Activated CD4-positive, alpha-beta T cell treated with anti-CD3 and anti-CD28 coated beads, Interleukin-2, amount 10 ng/mL, durations not matched to agents 7 days and 5 days (primary cell): Measurements from ENCODE around the gene FBXW11. TPM values are rescaled to one million over a fixed set of nuclear protein-coding genes. Genes with fewer than 3 reads are reported as not detected.
"Not testable (repeated sequence)": the region's sequence is repeated elsewhere in the genome, so short reads cannot be mapped to it uniquely, and the experiment has no call there.

Experiments used
- CTCF ChIA-PET: fragments of 350-600 bp; sonication (Branson Sonifier 250); formaldehyde crosslinking; loops from one replicate; lab custom pipeline; 2021; ENCODE audit warnings: antibody characterized with exemption; lab: Charles Lee
- POLR2A ChIA-PET: fragments of 350-600 bp; sonication (Branson Sonifier 250); formaldehyde crosslinking; loops from one replicate; lab custom pipeline; 2021; ENCODE audit warnings: antibody characterized with exemption; lab: Charles Lee
- DNase-seq: peaks from one replicate; pipeline ENCODE4 v3.0.0-alpha.2; 2020
- H3K27ac Mint-ChIP-seq: one replicate; pipeline ENCODE4 v1.8.0; 2021; ENCODE audit warnings: mild to moderate bottlenecking, moderate library complexity, mixed read lengths
- H3K27me3 Mint-ChIP-seq: one replicate; pipeline ENCODE4 v1.8.0; 2021; ENCODE audit warnings: mixed read lengths
- H3K36me3 Mint-ChIP-seq: one replicate; pipeline ENCODE4 v1.8.0; 2021; ENCODE audit warnings: low read depth, mixed read lengths
- H3K4me1 Mint-ChIP-seq: one replicate; pipeline ENCODE4 v1.8.0; 2021; ENCODE audit warnings: mixed read lengths
- H3K4me3 Mint-ChIP-seq: one replicate; pipeline ENCODE4 v1.8.0; 2021; ENCODE audit warnings: mild to moderate bottlenecking, moderate library complexity, mixed read lengths
- H3K9me3 Mint-ChIP-seq: one replicate; pipeline ENCODE4 v1.8.0; 2021; ENCODE audit warnings: mixed read lengths
- total RNA-seq, 2 experiments: library from RNA; stranded (reverse); gene quantifications; one replicate each; pipeline ENCODE4 v1.2.3, GENCODE V29; 2021

Gene FBXW11
- total RNA-seq, 2 experiments from 2014 or later: 27.3 to 27.5 TPM

DNA sequence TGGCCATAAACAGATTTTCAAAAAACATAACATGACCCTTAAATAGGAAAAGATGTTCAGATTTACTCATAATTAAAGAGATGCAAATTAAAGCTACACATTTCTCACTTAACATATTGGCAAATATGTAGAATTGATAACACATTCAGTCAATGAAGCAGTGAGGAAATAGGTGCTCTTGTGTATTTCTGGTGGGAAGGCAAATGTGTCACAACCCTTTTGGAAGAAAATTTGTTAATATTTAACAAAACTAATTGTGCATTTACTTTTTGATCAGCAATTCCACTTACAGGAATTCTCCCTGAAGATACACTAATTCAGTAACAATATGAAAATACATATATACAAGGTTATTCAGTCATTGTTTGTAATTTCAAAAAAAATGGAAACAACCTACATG is 68.1 kb downstream of the FBXW11 start:
- Mint-ChIP-seq H3K4me3 (no peak overlapping the region), H3K9me3 (peaks cover 5% of the 10 kb centered on the region), H3K36me3 (peaks cover 7% of the 10 kb centered on the region), H3K4me1 (peaks cover 13% of the 10 kb centered on the region), H3K27me3 (no peaks in the 10 kb centered on the region), H3K27ac (no peak overlapping the region)
- no peak for DNase-seq
- CTCF ChIA-PET: interaction anchor here (0.9 kb wide), 1 partner anchor 9 kb away, joined by 3 read pairs; no protein-coding TSS in a partner anchor
- POLR2A ChIA-PET: no interaction called here

DNA sequence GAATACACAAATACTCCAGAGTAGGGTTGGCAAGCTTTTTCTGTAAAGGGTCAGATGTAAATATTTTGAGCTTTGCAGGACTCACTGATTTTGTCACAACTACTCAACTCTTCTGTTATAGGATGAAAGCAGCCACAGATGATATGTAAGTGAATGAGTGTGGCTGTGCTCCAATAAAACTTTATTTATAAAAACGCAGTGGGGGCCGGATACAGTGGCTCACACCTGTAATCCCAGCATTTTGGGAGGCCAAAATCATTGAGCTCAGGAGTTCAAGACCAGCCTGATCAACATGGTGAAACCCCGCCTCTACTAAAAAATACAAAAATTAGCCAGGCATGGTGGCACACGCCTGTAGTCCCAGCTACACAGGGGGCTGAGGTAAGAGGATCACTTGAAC is 69.1 kb downstream of the FBXW11 start:
- Mint-ChIP-seq H3K27me3 (no peaks in the 10 kb centered on the region), H3K27ac (no peak overlapping the region), H3K4me1 (peaks cover 7% of the 10 kb centered on the region), H3K9me3 (peaks cover 5% of the 10 kb centered on the region), H3K36me3 (peaks cover 10% of the 10 kb centered on the region), H3K4me3 (no peak overlapping the region)
- ChIA-PET POLR2A (no interaction called here), CTCF (interaction anchor here (0.5 to 1.1 kb wide), 4 partner anchors 8 to 363 kb away, joined by 3 read pairs; no protein-coding TSS in a partner anchor)
- DNase-seq: no peak

DNA sequence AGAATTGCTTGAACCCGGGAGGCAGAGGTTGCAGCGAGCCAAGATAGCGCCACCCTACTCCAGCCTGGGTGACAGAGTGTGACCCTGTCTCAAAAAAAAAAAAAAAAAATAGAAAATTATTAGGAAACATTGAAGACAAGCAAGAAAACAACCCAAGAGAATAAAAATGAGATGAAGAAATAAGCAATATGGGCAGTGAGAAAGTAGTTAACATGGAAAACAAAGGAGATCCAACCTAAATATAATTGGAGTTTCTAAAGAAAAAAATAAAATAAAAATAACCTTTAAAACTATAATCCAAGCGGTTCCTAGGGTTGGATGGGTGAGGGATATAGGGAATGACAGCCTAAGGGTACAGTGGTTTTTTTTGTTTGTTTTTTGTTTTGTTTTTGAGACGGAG is 71.9 kb downstream of the FBXW11 start:
- ChIA-PET POLR2A (no interaction called here), CTCF (no interaction called here)
- Mint-ChIP-seq H3K4me3 (no peak overlapping the region), H3K4me1 (peaks cover 22% of the 10 kb centered on the region), H3K36me3 (peaks cover 16% of the 10 kb centered on the region), H3K27me3 (no peaks in the 10 kb centered on the region), H3K27ac (no peak overlapping the region), H3K9me3 (peaks cover 5% of the 10 kb centered on the region)
- no peak for DNase-seq

DNA sequence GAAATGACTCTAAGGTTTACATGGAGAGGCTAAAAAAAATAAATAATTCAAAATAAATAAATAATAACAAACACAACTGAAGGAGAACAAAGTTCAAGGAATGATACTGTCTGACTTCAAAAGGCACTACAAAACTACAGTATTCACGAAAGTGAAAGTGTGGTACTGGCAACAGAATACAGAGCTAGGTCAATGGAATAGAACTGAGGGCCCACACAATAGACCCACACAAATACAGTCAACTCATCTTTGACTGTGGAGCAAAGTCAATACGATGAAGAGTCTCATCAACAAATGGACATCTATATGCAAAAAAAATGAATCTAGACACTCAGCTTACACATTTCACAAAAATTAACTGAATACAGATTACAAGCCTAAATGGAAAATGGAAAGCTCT is 75.3 kb downstream of the FBXW11 start:
- DNase-seq: no peak
- Mint-ChIP-seq H3K27ac (no peak overlapping the region), H3K27me3 (no peaks in the 10 kb centered on the region), H3K9me3 (peaks cover 7% of the 10 kb centered on the region), H3K4me3 (no peak overlapping the region), H3K4me1 (peaks cover 26% of the 10 kb centered on the region), H3K36me3 (peaks cover 19% of the 10 kb centered on the region)
- ChIA-PET CTCF (interaction anchor here (1.1 kb wide), 1 partner anchor 257 kb away, joined by 4 read pairs; the partner anchor contains the start of gene STK10), POLR2A (no interaction called here)

DNA sequence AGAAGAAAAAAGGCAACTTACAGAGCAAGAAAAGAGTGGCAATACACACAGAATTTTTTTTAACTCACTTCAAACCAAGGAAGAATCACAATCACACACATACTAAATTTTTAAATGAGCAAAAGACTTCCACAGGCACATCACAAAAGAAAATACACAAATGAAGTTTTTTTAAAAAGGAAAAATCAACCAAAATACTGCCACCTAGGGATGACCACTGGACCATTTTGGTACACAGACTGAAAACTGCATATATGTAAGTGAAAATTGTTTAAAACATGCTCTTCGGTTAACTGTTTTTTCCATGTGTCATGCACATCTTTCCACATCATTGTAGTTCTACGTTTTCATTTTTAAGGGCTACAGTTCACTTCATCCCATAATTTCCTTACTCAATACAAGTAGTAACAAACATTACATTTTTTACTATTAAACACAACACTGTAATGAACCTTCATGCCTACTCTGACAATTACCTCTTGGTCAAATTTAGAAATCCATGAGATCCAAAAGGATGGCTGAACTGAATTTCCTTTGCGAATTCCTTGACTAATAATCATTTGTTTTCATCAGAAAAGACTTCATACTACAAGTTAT is 79.0 kb downstream of the FBXW11 start:
- Mint-ChIP-seq H3K9me3 (peaks cover 2% of the 10 kb centered on the region), H3K36me3 (peaks cover 12% of the 10 kb centered on the region), H3K27ac (no peak overlapping the region), H3K4me1 (peaks cover 26% of the 10 kb centered on the region), H3K27me3 (no peaks in the 10 kb centered on the region), H3K4me3 (no peak overlapping the region)
- ChIA-PET POLR2A (no interaction called here), CTCF (no interaction called here)
- DNase-seq: no peak

DNA sequence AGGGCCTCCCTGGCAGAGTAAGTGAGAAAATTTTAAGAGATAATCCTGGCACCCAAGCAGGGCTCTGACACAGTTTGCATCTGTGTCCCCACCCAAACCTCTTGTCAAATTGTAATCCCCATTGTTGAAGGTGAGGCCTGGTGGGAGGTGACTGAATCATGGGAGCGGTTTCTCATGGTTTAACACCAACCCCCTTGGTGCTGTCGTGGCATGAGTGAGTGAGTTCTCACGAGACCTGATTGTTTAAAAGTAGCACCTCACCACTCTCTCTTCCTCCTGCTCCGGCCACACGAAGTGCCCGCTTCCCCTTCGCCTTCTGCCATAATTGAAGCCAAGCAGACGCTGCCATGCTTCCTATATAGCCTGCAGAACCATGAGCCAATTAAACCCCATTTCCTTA is 80.1 kb downstream of the FBXW11 start:
- Mint-ChIP-seq H3K4me3 (no peak overlapping the region), H3K9me3 (peaks cover 2% of the 10 kb centered on the region), H3K27me3 (no peaks in the 10 kb centered on the region), H3K4me1 (peaks cover 18% of the 10 kb centered on the region), H3K36me3 (peaks cover 7% of the 10 kb centered on the region), H3K27ac (no peak overlapping the region)
- no peak for DNase-seq
- CTCF ChIA-PET: no interaction called here
- POLR2A ChIA-PET: no interaction called here

DNA sequence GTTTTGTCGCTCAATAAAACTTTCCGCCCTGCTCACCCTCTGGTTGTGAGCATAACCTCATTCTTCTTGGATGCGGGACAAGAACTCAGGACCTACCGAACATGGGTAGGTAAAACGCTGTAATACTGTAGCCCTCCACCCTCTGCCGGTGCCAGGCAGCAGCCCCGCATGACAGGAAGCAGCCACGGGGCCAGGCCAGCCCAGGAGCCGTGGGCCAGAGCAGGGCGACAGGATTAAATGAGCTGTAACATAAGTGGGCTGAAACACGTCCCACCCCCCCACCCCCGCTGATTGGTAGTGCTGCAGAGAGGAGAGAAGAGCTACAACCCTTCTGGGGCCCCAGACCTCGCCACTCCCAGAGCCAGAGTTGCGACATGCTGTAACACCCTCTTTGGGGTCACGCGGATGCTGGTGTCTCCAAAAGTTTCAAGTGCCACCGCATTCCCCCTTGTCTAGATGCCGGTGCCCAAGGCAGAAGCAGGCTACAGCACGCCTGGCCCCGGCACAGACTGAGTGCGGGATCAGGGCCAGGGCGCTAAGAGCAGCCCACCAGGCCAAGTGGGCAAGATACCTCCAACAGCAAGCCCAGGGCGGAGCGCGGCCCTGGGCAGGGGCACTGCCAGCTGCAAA is 81.8 kb downstream of the FBXW11 start:
- ChIA-PET CTCF (no interaction called here), POLR2A (no interaction called here)
- Mint-ChIP-seq H3K4me1 (peaks cover 4% of the 10 kb centered on the region), H3K27me3 (no peaks in the 10 kb centered on the region), H3K4me3 (no peak overlapping the region), H3K9me3 (peaks cover 2% of the 10 kb centered on the region), H3K27ac (no peak overlapping the region), H3K36me3 (peaks cover 5% of the 10 kb centered on the region)
- no peak for DNase-seq

DNA sequence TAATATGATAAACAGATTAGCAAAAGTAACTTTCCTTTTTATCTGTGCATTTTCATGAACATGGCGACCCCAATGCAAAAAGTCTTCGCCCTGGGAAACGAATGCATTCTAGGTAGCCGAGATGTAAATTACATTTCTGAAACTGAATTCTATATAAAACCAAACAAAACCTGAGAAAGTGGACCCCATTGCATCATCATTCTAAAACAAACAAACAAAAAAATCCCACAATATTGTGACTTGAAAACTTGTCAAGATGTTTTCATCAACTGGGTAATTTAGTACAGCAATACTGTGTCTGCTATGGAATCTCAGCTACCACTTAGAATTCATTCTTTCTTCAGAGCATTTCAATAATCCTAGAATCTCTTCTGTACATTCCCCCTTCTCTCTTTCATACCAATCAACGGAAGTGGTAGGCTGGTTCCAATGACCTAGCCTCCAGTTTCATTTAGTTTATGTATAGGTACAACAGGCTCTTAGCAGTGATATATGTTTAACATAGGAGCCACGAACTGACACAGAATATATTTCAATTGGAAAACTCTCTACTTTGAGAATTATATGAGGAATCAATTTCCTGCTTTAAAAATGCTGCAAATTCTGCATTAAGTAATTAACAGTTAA is 85.6 kb downstream of the FBXW11 start:
- POLR2A ChIA-PET: no interaction called here
- no peak overlapping the region for H3K27ac Mint-ChIP-seq
- CTCF ChIA-PET: interaction anchor here (1.7 kb wide), 1 partner anchor 9 kb away, joined by 10 read pairs; no protein-coding TSS in a partner anchor
- H3K9me3 Mint-ChIP-seq: no peaks in the 10 kb centered on the region
- no peaks in the 10 kb centered on the region for H3K27me3 Mint-ChIP-seq
- H3K4me1 Mint-ChIP-seq: no peaks in the 10 kb centered on the region
- H3K4me3 Mint-ChIP-seq: no peak overlapping the region
- H3K36me3 Mint-ChIP-seq: peaks cover 5% of the 10 kb centered on the region
- no peak for DNase-seq

DNA sequence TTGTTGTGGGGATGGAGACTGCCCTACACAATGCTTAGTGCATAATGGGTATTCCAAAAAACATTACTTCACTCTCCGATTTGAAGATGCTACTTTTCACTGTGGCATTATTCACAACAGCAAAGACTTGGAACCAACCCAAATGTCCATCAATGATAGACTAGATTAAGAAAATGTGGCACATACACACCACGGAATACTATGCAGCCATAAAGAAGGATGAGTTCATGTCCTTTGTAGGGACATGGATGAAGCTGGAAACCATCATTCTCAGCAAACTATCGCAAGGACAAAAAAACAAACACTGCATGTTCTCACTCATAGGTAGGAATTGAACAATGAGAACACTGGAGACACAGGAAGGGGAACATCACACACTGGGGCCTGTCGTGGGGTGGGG is 90.7 kb downstream of the FBXW11 start:
- CTCF ChIA-PET: interaction anchor here (0.7 kb wide), 1 partner anchor 1526 kb away, joined by 4 read pairs; no protein-coding TSS in a partner anchor
- DNase-seq, H3K4me3 Mint-ChIP-seq, H3K36me3 Mint-ChIP-seq, H3K9me3 Mint-ChIP-seq, POLR2A ChIA-PET, H3K27me3 Mint-ChIP-seq, H3K27ac Mint-ChIP-seq: not testable (repeated sequence)
- peaks cover 22% of the 10 kb centered on the region for H3K4me1 Mint-ChIP-seq

DNA sequence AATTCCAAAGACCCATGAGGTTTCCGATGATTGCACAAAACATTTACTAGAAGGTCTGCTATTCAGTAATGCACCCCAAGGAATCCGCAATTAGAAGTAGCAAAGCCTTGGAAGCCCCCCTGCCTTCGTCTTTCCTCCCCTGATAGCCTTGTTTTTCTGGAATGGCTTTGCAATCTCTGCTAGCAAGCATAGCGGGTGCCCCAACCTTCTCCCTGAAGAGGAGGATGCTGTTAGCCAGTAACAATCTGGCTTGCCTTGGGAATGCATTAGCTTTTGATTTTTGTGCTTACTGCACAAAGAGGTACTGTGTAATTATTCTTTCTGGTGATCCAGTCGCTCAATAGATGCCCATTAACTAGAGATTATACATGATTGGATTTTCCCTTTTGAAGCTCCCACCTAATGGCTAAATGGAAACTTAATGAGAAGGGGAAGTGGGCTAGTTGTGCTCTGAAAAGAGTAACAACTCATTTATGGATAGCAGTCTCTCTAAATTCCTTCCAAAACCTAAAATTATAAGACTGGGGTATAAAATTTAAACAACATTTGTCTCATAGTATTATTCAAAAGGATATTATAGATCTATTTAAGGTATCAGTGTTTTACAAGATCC is 91.6 kb downstream of the FBXW11 start:
- CTCF ChIA-PET: no interaction called here
- no peaks in the 10 kb centered on the region for H3K27me3 Mint-ChIP-seq
- peaks cover 8% of the 10 kb centered on the region for H3K36me3 Mint-ChIP-seq
- H3K9me3 Mint-ChIP-seq: no peaks in the 10 kb centered on the region
- DNase-seq: no peak
- POLR2A ChIA-PET: no interaction called here
- H3K4me1 Mint-ChIP-seq: peaks cover 22% of the 10 kb centered on the region
- no peak overlapping the region for H3K4me3 Mint-ChIP-seq
- no peak overlapping the region for H3K27ac Mint-ChIP-seq

DNA sequence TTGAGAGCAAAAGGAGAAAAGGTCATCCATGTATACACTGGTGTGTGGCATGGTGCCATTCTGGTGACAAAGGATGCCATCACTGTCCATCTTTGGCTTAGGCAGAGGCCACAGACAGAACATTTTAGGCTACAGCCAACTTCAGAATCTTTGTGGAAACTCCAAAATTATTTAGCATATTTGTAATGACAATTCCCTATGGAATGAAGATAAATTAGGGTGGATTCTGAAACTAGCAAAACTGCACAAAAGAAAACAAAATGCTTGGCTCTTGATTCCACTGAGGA is 92.5 kb downstream of the FBXW11 start:
- Mint-ChIP-seq H3K27ac (no peak overlapping the region), H3K36me3 (peaks cover 8% of the 10 kb centered on the region), H3K4me3 (no peak overlapping the region), H3K27me3 (no peaks in the 10 kb centered on the region), H3K4me1 (peaks cover 22% of the 10 kb centered on the region), H3K9me3 (no peaks in the 10 kb centered on the region)
- CTCF ChIA-PET: no interaction called here
- DNase-seq: no peak
- POLR2A ChIA-PET: no interaction called here

DNA sequence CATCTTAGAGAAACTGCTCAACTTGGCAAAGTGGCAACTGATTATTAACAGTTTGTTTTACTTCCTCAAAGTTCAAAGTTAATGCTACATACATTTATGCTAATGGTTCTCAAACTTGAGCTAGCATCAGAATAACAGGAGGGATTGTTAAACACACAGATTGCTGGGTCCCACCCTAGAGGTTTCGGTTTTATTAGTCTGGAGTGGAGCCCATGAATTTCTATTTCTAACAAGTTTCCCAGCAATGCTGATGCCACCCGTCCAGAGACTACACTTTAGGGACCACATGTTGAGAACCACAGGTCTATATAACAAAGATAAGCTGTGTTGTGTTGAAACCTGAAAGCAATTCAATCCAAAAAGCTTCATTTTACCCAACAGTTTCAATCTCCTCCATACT is 95.3 kb downstream of the FBXW11 start:
- CTCF ChIA-PET: interaction anchor here (0.5 to 2.8 kb wide), 7 partner anchors 10 to 480 kb away, joined by 3 to 23 read pairs (median 3); partner anchors contain the start of gene FBXW11
- H3K27me3 Mint-ChIP-seq: no peaks in the 10 kb centered on the region
- no peak overlapping the region for H3K4me3 Mint-ChIP-seq
- no peaks in the 10 kb centered on the region for H3K9me3 Mint-ChIP-seq
- peaks cover 6% of the 10 kb centered on the region for H3K36me3 Mint-ChIP-seq
- no peak for DNase-seq
- no peak overlapping the region for H3K27ac Mint-ChIP-seq
- H3K4me1 Mint-ChIP-seq: peaks cover 36% of the 10 kb centered on the region
- POLR2A ChIA-PET: no interaction called here

DNA sequence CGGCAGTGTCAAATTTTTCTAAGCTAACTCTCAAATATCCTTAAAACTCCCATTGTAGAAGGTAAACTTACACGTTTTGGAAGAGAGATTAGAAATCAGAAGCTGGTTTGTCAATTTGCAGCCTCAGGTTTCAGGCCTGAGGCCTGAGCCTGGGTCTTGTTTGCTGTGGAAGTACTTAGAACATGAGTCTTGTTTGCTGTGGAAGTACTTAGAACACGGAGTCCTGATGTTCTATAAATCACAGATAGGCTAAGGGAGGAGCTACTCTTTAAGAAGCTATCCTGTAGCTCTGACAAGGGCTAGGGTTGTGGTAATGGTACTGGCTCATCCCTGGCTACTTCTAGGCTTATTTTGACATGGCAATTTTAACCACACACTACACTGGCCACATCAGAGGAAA is 97.8 kb downstream of the FBXW11 start:
- Mint-ChIP-seq H3K27ac (no peak overlapping the region), H3K36me3 (peaks cover 2% of the 10 kb centered on the region), H3K4me3 (no peak overlapping the region), H3K27me3 (no peaks in the 10 kb centered on the region), H3K9me3 (no peaks in the 10 kb centered on the region), H3K4me1 (peaks cover 38% of the 10 kb centered on the region)
- DNase-seq: no peak
- ChIA-PET POLR2A (no interaction called here), CTCF (interaction anchor here (1.3 kb wide), 1 partner anchor 33 kb away, joined by 3 read pairs; no protein-coding TSS in a partner anchor)
